ENCODE data around the gene C1D.

GRCh38 chr2:68103709-68104055 lies 40.9 kb upstream of the C1D start:
- TF ChIP-seq CTCF (IDR thresholded peaks at IDR 0.05) (no peak), POLR2A (IDR thresholded peaks at IDR 0.05) (no peak)
